Stimulated activated CD4-positive, alpha-beta T cell treated with anti-CD3 and anti-CD28 coated beads, TNF-alpha, amount 100 ng/mL, for 48 hours (primary cell): ENCODE data around the gene CCND1.

Experiments
- DNase-seq, 3 donors: peaks; one replicate each; pipeline ENCODE4 v3.0.0-alpha.2; 2020; ENCODE audit warnings: low read depth in 3 of 3

CCND1 gene

GRCh38 chr11:69640260-69640994, 529 bp upstream of the CCND1 start:
- no peak for DNase-seq

GRCh38 chr11:69641681-69642548, 959 bp downstream of the CCND1 start:
- no peak for DNase-seq

GRCh38 chr11:69642549-69642912, 1.6 kb downstream of the CCND1 start:
- no peak for DNase-seq

- peak; percentile 57 to 65 (median 58) for DNase-seq
Measured at GRCh38 chr11:69642913-69643632, 2.1 kb downstream of the CCND1 start.

GRCh38 chr11:69643646-69644045, 2.7 kb downstream of the CCND1 start:
- DNase-seq = no peak

GRCh38 chr11:69644071-69644961, 3.4 kb downstream of the CCND1 start:
- DNase-seq = no peak

GRCh38 chr11:69644962-69645675, 4.2 kb downstream of the CCND1 start:
- no peak for DNase-seq

- no peak for DNase-seq
Measured at GRCh38 chr11:69645801-69646492, 5.0 kb downstream of the CCND1 start.

GRCh38 chr11:69646493-69647389, 5.8 kb downstream of the CCND1 start:
- DNase-seq = no peak

- DNase-seq = no peak
Measured at GRCh38 chr11:69647390-69647748, 6.4 kb downstream of the CCND1 start.

GRCh38 chr11:69647761-69648497, 7.0 kb downstream of the CCND1 start:
- no peak for DNase-seq

GRCh38 chr11:69648679-69649575, 8.0 kb downstream of the CCND1 start:
- no peak for DNase-seq

- DNase-seq = no peak
Measured at GRCh38 chr11:69649576-69649900, 8.6 kb downstream of the CCND1 start.

GRCh38 chr11:69650081-69650831, 9.3 kb downstream of the CCND1 start:
- DNase-seq = no peak

- DNase-seq = no peak
Measured at GRCh38 chr11:69650832-69651344, 9.9 kb downstream of the CCND1 start.

- no peak for DNase-seq
Measured at GRCh38 chr11:69651834-69652620, 11.1 kb downstream of the CCND1 start.
